Measurements from ENCODE around the gene NUDCD2. TPM values are rescaled to one million over a fixed set of nuclear protein-coding genes. Genes with fewer than 3 reads are reported as not detected.

NUDCD2 gene
- polyA plus RNA-seq, 1 of the 3 experiments (the other 2 are of a cell fraction) = 7.8 TPM

DNA sequence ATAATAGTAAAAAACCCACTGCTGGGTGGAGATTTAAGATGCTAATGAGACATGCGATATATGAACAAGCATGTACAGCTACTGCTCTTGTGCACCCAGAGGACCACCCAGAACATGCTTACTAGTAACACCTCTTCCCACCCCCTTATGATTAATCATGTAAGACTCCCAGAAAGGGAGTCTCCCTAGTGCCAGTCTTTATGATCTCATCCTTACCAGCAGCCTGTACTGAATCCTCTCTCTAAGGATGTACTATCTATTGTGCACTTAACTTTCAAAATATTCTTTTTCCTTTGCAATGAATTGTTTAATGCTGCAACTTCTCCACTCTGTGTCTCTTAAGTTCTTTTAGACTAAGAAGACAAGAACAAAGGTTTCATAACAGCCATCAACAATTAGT lies 36.4 kb upstream of the NUDCD2 start:
- no peak overlapping the region for H3K27ac ChIP-seq (ENCODE audit: low read depth in 2 of 2, low read length in 1 of 2)
- H2AFZ ChIP-seq (ENCODE audit: low read depth) = peak overlapping the region; percentile 67; the same call in 1 of the 2 replicates
- no peaks in the 10 kb centered on the region for H3K4me1 ChIP-seq (ENCODE audit: control insufficient read depth in 1 of 2, insufficient read depth in 2 of 2, low read depth in 1 of 2, low read length in 1 of 2)
- ChIA-PET POLR2A (no interaction called here), CTCF (interaction anchor here (1.1 to 2.6 kb wide), 2 partner anchors 13 to 22 kb away, joined by 3 to 9 read pairs; no protein-coding TSS in a partner anchor)
- no peaks in the 10 kb centered on the region for H3K79me2 ChIP-seq (ENCODE audit: insufficient read depth)
- no peak overlapping the region for H3K4me2 ChIP-seq
- no peaks in the 10 kb centered on the region for H3K27me3 ChIP-seq (ENCODE audit: insufficient read depth)
- DNase-seq = no peak
- H3K9me3 ChIP-seq = no peaks in the 10 kb centered on the region
- no peaks in the 10 kb centered on the region for H3F3A ChIP-seq (replicated peaks; ENCODE audit: insufficient read depth)
- no peak overlapping the region for H3K9ac ChIP-seq
- peaks cover 5 to 8% of the 10 kb centered on the region in 2 experiments for H3K36me3 ChIP-seq (replicated peaks in 1 of 2; ENCODE audit: control insufficient read depth in 1 of 2, insufficient read depth in 2 of 2, low read length in 1 of 2)
- WGBS (ENCODE audit: low lambda C conversion rate) = 100% methylated on average over 1 of the region's 1 CpG
- no peak overlapping the region for H3K4me3 ChIP-seq (ENCODE audit: low read depth in 2 of 2, low read length in 1 of 2)
- H3K9me2 ChIP-seq = no peaks in the 10 kb centered on the region
- H4K20me1 ChIP-seq (ENCODE audit: insufficient read depth) = no peaks in the 10 kb centered on the region
- TF ChIP-seq PBX3 (IDR thresholded peaks at IDR 0.05) (no peak), FOSL2 (IDR thresholded peaks at IDR 0.05; ENCODE audit: borderline replicate concordance, low read depth) (no peak), RXRA (IDR thresholded peaks at IDR 0.05; ENCODE audit: borderline replicate concordance, low read depth) (no peak), CHD2 (IDR thresholded peaks at IDR 0.05; ENCODE audit: low read length, partially characterized antibody) (no peak), ELF1 (IDR thresholded peaks at IDR 0.05) (no peak), RCOR1 (IDR thresholded peaks at IDR 0.05; ENCODE audit: low read length) (no peak), MXI1 (IDR thresholded peaks at IDR 0.05; ENCODE audit: low read depth, low read length) (no peak), ZBTB33 (IDR thresholded peaks at IDR 0.05; ENCODE audit: borderline replicate concordance, low read depth) (no peak), SMC3 (IDR thresholded peaks at IDR 0.05; ENCODE audit: low read depth, low read length) (no peak), FOXJ3 (CRISPR knock-in tag; IDR thresholded peaks at IDR 0.05) (no peak), GATA2 (CRISPR knock-in tag; IDR thresholded peaks at IDR 0.05) (no peak), NFIC (IDR thresholded peaks at IDR 0.05; ENCODE audit: borderline replicate concordance) (no peak), SIN3A (IDR thresholded peaks at IDR 0.05; ENCODE audit: borderline replicate concordance, low read depth, low read length) (no peak), RAD21 (IDR thresholded peaks at IDR 0.05; ENCODE audit: low read length) (no peak), TAF1 (IDR thresholded peaks at IDR 0.05; ENCODE audit: borderline replicate concordance, low read depth, low read length) (no peak), NRF1 (IDR thresholded peaks at IDR 0.05; ENCODE audit: low read depth, low read length) (no peak)
- TF ChIP-seq, protein P1, sequence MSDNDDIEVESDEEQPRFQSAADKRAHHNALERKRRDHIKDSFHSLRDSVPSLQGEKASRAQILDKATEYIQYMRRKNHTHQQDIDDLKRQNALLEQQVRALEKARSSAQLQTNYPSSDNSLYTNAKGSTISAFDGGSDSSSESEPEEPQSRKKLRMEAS (IDR thresholded peaks at IDR 0.05; ENCODE audit: low read depth) = no peak
- TF ChIP-seq, protein P2, sequence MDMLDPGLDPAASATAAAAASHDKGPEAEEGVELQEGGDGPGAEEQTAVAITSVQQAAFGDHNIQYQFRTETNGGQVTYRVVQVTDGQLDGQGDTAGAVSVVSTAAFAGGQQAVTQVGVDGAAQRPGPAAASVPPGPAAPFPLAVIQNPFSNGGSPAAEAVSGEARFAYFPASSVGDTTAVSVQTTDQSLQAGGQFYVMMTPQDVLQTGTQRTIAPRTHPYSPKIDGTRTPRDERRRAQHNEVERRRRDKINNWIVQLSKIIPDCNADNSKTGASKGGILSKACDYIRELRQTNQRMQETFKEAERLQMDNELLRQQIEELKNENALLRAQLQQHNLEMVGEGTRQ (IDR thresholded peaks at IDR 0.05; ENCODE audit: borderline replicate concordance, low read depth, low read length) = no peak
